IMR-90 (cell line): ENCODE results near the gene ALOX12. TPM values are rescaled to one million over a fixed set of nuclear protein-coding genes. Genes with fewer than 3 reads are reported as not detected.

Experiments
- ATAC-seq: fragments of 200-7000 bp; cut with Tn5 transposase; 2 replicates; pipeline ENCODE4 v1.9.1; 2020; ENCODE audit warnings: low read depth, mild to moderate bottlenecking, moderate library complexity
- BruUV-seq: library from RNA; stranded (reverse); fragments of 400-500 nt; replicated peaks from 2 replicates; lab custom pipeline; 2021; lab: Mats Ljungman, UMichigan
- CTCF ChIA-PET: fragments of 300-600 bp; formaldehyde crosslinking; extraction: SDS; loops from one replicate; lab custom pipeline; 2021; ENCODE audit warnings: antibody characterized with exemption; lab: Yijun Ruan, JAX
- POLR2A ChIA-PET: fragments of 300-600 bp; sonication (Branson Sonifier 250); formaldehyde crosslinking; loops from one replicate; lab custom pipeline; 2022; ENCODE audit warnings: antibody characterized with exemption; ENCODE audit not compliant: unreplicated experiment; lab: Charles Lee
- DNase-seq: peaks from one replicate; pipeline ENCODE4 v3.0.0; 2013
- H2AFZ ChIP-seq: replicated peaks from 2 replicates; pipeline ENCODE3; 2013; ENCODE audit warnings: low read length, mild to moderate bottlenecking; ENCODE audit not compliant: poor library complexity
- H2AK5ac ChIP-seq: 2 replicates; pipeline ENCODE4 v1.6.1; 2013; ENCODE audit warnings: low read depth, low read length, inconsistent platforms
- H2AK9ac ChIP-seq: replicated peaks from 2 replicates; pipeline ENCODE3; 2013; ENCODE audit warnings: mild to moderate bottlenecking, low read depth, low read length, moderate library complexity; ENCODE audit not compliant: poor library complexity
- H2BK120ac ChIP-seq: 2 replicates; pipeline ENCODE4 v1.6.1; 2013; ENCODE audit warnings: low read depth, low read length, inconsistent platforms
- H2BK15ac ChIP-seq: 3 replicates; pipeline ENCODE4 v1.6.1; 2013; ENCODE audit warnings: low read depth, low read length, inconsistent platforms
- H2BK20ac ChIP-seq: 2 replicates; pipeline ENCODE4 v1.6.1; 2013; ENCODE audit warnings: low read depth, mild to moderate bottlenecking, inconsistent platforms, low read length, moderate library complexity
- H2BK5ac ChIP-seq: 2 replicates; pipeline ENCODE4 v1.6.1; 2013; ENCODE audit warnings: mild to moderate bottlenecking, low read depth, low read length, inconsistent platforms; ENCODE audit not compliant: poor library complexity, severe bottlenecking
- H3K14ac ChIP-seq: replicated peaks from 2 replicates; pipeline ENCODE4 v1.6.1; 2013; ENCODE audit warnings: low read depth, low read length, inconsistent platforms
- H3K18ac ChIP-seq: 2 replicates; pipeline ENCODE4 v1.6.1; 2013; ENCODE audit warnings: low read depth, low read length, control low read depth
- H3K23ac ChIP-seq: 2 replicates; pipeline ENCODE4 v1.6.1; 2013; ENCODE audit warnings: low read depth, low read length, inconsistent platforms
- H3K27ac ChIP-seq: 2 replicates; pipeline ENCODE4 v1.5.1; 2013; ENCODE audit warnings: mild to moderate bottlenecking, control low read depth, low read length; ENCODE audit not compliant: insufficient read depth
- H3K27me3 ChIP-seq: 2 replicates; pipeline ENCODE4 v1.6.1; 2013; ENCODE audit warnings: low read length; ENCODE audit not compliant: control insufficient read depth, insufficient read depth
- H3K36me3 ChIP-seq: 2 replicates; pipeline ENCODE4 v1.6.1; 2013; ENCODE audit warnings: low read length, mixed read lengths; ENCODE audit not compliant: control insufficient read depth, insufficient read depth
- H3K4ac ChIP-seq: 2 replicates; pipeline ENCODE4 v1.6.1; 2013; ENCODE audit warnings: low read depth, low read length, inconsistent platforms
- H3K4me1 ChIP-seq: 2 replicates; pipeline ENCODE4 v1.6.1; 2013; ENCODE audit warnings: low read length, mixed read lengths; ENCODE audit not compliant: control insufficient read depth, insufficient read depth
- H3K4me2 ChIP-seq: 2 replicates; pipeline ENCODE4 v1.6.1; 2013; ENCODE audit warnings: low read depth, mild to moderate bottlenecking, control low read depth, low read length, moderate library complexity
- H3K4me3 ChIP-seq: 2 replicates; pipeline ENCODE4 v1.5.1; 2013; ENCODE audit warnings: low read depth, mild to moderate bottlenecking, control low read depth, low read length, moderate library complexity; ENCODE audit not compliant: insufficient read depth
- H3K56ac ChIP-seq: 2 replicates; pipeline ENCODE4 v1.6.1; 2013; ENCODE audit warnings: low read length, inconsistent platforms; ENCODE audit not compliant: insufficient read depth; ENCODE audit errors: extremely low read depth
- H3K79me1 ChIP-seq, 2 experiments: 2 replicates each; pipeline ENCODE4 v1.6.1; 2013; ENCODE audit warnings: low read length in 2 of 2, inconsistent platforms in 1 of 2, low read depth in 1 of 2
- H3K9ac ChIP-seq: 2 replicates; pipeline ENCODE4 v1.6.1; 2013; ENCODE audit warnings: low read depth, low read length, control low read depth
- H3K9me1 ChIP-seq: 2 replicates; pipeline ENCODE4 v1.6.1; 2013; ENCODE audit warnings: low read length, inconsistent platforms; ENCODE audit not compliant: insufficient read depth
- H3K9me3 ChIP-seq: 2 replicates; pipeline ENCODE4 v1.6.1; 2013; ENCODE audit warnings: low read length; ENCODE audit not compliant: control insufficient read depth, insufficient read depth
- H4K20me1 ChIP-seq: 2 replicates; pipeline ENCODE4 v1.6.1; 2013; ENCODE audit warnings: low read length, inconsistent platforms; ENCODE audit not compliant: insufficient read depth
- H4K5ac ChIP-seq: 2 replicates; pipeline ENCODE4 v1.6.1; 2013; ENCODE audit warnings: mild to moderate bottlenecking, low read depth, low read length, control low read depth
- H4K8ac ChIP-seq, 2 experiments: 2 replicates each; pipeline ENCODE4 v1.6.1; 2013; ENCODE audit warnings: low read depth in 2 of 2, low read length in 2 of 2, control low read depth in 1 of 2, inconsistent platforms in 1 of 2
- H4K91ac ChIP-seq: 2 replicates; pipeline ENCODE4 v1.6.1; 2013; ENCODE audit warnings: low read depth, low read length, inconsistent platforms; ENCODE audit not compliant: insufficient read depth
- BHLHE40 ChIP-seq: fragments of 150-350 bp; IDR thresholded peaks from 2 replicates; pipeline ENCODE4 v1.6.1; 2016; ENCODE audit warnings: mild to moderate bottlenecking, low read depth, low read length
- CEBPB ChIP-seq: IDR thresholded peaks from 2 replicates; pipeline ENCODE4 v1.6.1; 2012; ENCODE audit warnings: low read depth, low read length, improper control_type of control experiment
- CHD1 ChIP-seq: IDR thresholded peaks from 2 replicates; pipeline ENCODE4 v1.6.1; 2012; ENCODE audit warnings: low read depth, low read length, improper control_type of control experiment
- CTCF ChIP-seq: conservative IDR thresholded peaks from 2 replicates; pipeline ENCODE4 v1.5.1; 2012; ENCODE audit warnings: mild to moderate bottlenecking, low read depth, low read length, improper control_type of control experiment
- ELK1 ChIP-seq: fragments of 150-350 bp; IDR thresholded peaks from 2 replicates; pipeline ENCODE4 v1.6.1; 2016; ENCODE audit warnings: low read depth, mild to moderate bottlenecking, low read length, moderate library complexity, borderline replicate concordance
- FOS ChIP-seq: fragments of 150-350 bp; IDR thresholded peaks from 2 replicates; pipeline ENCODE4 v1.6.1; 2016; ENCODE audit warnings: low read depth, low read length
- MAFK ChIP-seq: IDR thresholded peaks from 2 replicates; pipeline ENCODE4 v1.6.1; 2012; ENCODE audit warnings: low read depth, low read length, improper control_type of control experiment
- MAZ ChIP-seq: IDR thresholded peaks from 2 replicates; pipeline ENCODE4 v1.6.1; 2012; ENCODE audit warnings: low read depth, mild to moderate bottlenecking, low read length, improper control_type of control experiment, moderate library complexity, borderline replicate concordance
- MXI1 ChIP-seq: IDR thresholded peaks from 2 replicates; pipeline ENCODE4 v1.6.1; 2012; ENCODE audit warnings: low read depth, mild to moderate bottlenecking, low read length, moderate library complexity, borderline replicate concordance
- NFE2L2 ChIP-seq: fragments of 150-350 bp; IDR thresholded peaks from 2 replicates; pipeline ENCODE4 v1.6.1; 2016; ENCODE audit warnings: low read depth, mild to moderate bottlenecking, low read length
- POLR2A ChIP-seq: IDR thresholded peaks from 2 replicates; pipeline ENCODE4 v1.6.1; 2012; ENCODE audit warnings: mild to moderate bottlenecking, low read depth, low read length
- RAD21 ChIP-seq: IDR thresholded peaks from 2 replicates; pipeline ENCODE4 v1.6.1; 2012; ENCODE audit warnings: low read length, improper control_type of control experiment
- RCOR1 ChIP-seq: IDR thresholded peaks from 2 replicates; pipeline ENCODE4 v1.6.1; 2012; ENCODE audit warnings: mild to moderate bottlenecking, low read length, improper control_type of control experiment; ENCODE audit not compliant: insufficient replicate concordance
- RFX5 ChIP-seq: IDR thresholded peaks from 2 replicates; pipeline ENCODE4 v1.8.0; 2012; ENCODE audit warnings: low read depth, mild to moderate bottlenecking, low read length, moderate library complexity
- SMC3 ChIP-seq: fragments of 150-350 bp; IDR thresholded peaks from 2 replicates; pipeline ENCODE4 v1.6.1; 2016; ENCODE audit warnings: low read depth, mild to moderate bottlenecking, antibody characterized with exemption, low read length, moderate library complexity
- USF2 ChIP-seq: fragments of 150-350 bp; IDR thresholded peaks from 2 replicates; pipeline ENCODE4 v1.6.1; 2017; ENCODE audit warnings: mild to moderate bottlenecking, antibody characterized with exemption, low read length, low read depth
- WGBS, 2 experiments: methylation state at CpG; one replicate each; pipeline versions ENCODE4 v1.1.5 to v1.1.7; 2013; ENCODE audit warnings: missing lambda C conversion rate in 2 of 2; ENCODE audit not compliant: insufficient read length in 1 of 2; ENCODE audit errors: extremely low coverage in 2 of 2; 5-methylcytosine and 5-hydroxymethylcytosine counted together
- dilution Hi-C: fragments of 300-500 bp; cut with HindIII; formaldehyde crosslinking; loops from one replicate; pipeline ENCODE4 v1.14.3; 2018; ENCODE audit warnings: low sequenced_read_pairs; ENCODE audit not compliant: unreplicated experiment
- in situ Hi-C: fragments of 300-500 bp; cut with MboI; formaldehyde crosslinking; loops from 3 replicates; pipeline ENCODE4 v1.14.3; 2019; ENCODE audit warnings: low sequenced_read_pairs, inconsistent platforms, mixed read lengths
- intact Hi-C: fragments of 100-400 bp; cut with micrococcal nuclease; formaldehyde crosslinking; loops from 2 replicates; pipeline ENCODE4 v1.10.0; 2022
- polyA plus RNA-seq, 3 experiments: library from polyadenylated mRNA; depleted of rRNA; stranded (reverse); fragments of >200 nt; gene quantifications; 2 replicates each; pipeline ENCODE4 v1.2.3, GENCODE V29; 2012; ENCODE audit warnings: low replicate concordance in 1 of 3
- total RNA-seq: library from RNA; depleted of rRNA; stranded (reverse); fragments of >200 nt; gene quantifications from 2 replicates; pipeline ENCODE4 v1.2.3, GENCODE V29; 2012

Gene ALOX12
- total and polyA plus RNA-seq, 2 of the 4 experiments (the other 2 are of a cell fraction): 0.03 TPM; not detected in 1

- no peaks in the 10 kb centered on the region for H3K4me1 ChIP-seq
- H4K20me1 ChIP-seq: no peaks in the 10 kb centered on the region
- H3K9me3 ChIP-seq: no peaks in the 10 kb centered on the region
- intact Hi-C loops (no loop called here), in situ Hi-C loops (no loop called here), dilution Hi-C loops (no loop called here)
- H4K8ac ChIP-seq: no peak overlapping the region
- CTCF ChIA-PET: interaction anchor here (1.0 kb wide), 1 partner anchor 24 kb away, joined by 3 read pairs; no protein-coding TSS in a partner anchor
- no peak overlapping the region for H2BK20ac ChIP-seq
- no peak overlapping the region for H3K56ac ChIP-seq
- WGBS, 2 experiments: no CpG with 5 or more reads among the region's 5 CpGs
- no peak overlapping the region for H3K23ac ChIP-seq
- TF ChIP-seq ELK1 (no peak), RFX5 (no peak), POLR2A (no peak), MXI1 (no peak), USF2 (no peak), MAFK (no peak), RCOR1 (no peak), CTCF (no peak), SMC3 (no peak), CEBPB (no peak), MAZ (no peak), NFE2L2 (no peak), RAD21 (no peak), FOS (no peak), CHD1 (no peak), BHLHE40 (no peak)
- H3K9ac ChIP-seq: no peak overlapping the region
- ATAC-seq (no peak), DNase-seq (no peak)
- H3K4ac ChIP-seq: no peak overlapping the region
- H2AK9ac ChIP-seq: no peak overlapping the region
- H3K4me2 ChIP-seq: no peak overlapping the region
- POLR2A ChIA-PET: no interaction called here
- H3K27ac ChIP-seq: no peak overlapping the region
- no peak overlapping the region for H2BK15ac ChIP-seq
- no TSS peak for BruUV-seq
- no peak overlapping the region for H3K18ac ChIP-seq
- no peak overlapping the region for H3K4me3 ChIP-seq
- no peak overlapping the region for H2BK5ac ChIP-seq
- H3K27me3 ChIP-seq: no peaks in the 10 kb centered on the region
- H3K14ac ChIP-seq: no peak overlapping the region
- no peak overlapping the region for H2AK5ac ChIP-seq
- H3K36me3 ChIP-seq: no peaks in the 10 kb centered on the region
- H3K9me1 ChIP-seq: no peaks in the 10 kb centered on the region
- H4K5ac ChIP-seq: no peak overlapping the region
- no peak overlapping the region for H4K91ac ChIP-seq
- H3K79me1 ChIP-seq: no peaks in the 10 kb centered on the region
- no peak overlapping the region for H2BK120ac ChIP-seq
- no peak overlapping the region for H2AFZ ChIP-seq
Measured at GRCh38 chr17:6953689-6954088, 42.2 kb upstream of the ALOX12 start.
